Mucosa of gallbladder (tissue), 1 donor: ENCODE measurements around the gene KLHL14. TPM values are rescaled to one million over a fixed set of nuclear protein-coding genes. Genes with fewer than 3 reads are reported as not detected.

Source experiments
- DNase-seq: peaks from one replicate; pipeline ENCODE4 v3.0.0-alpha.2; 2020; ENCODE audit warnings: low spot score
- total RNA-seq: library from RNA; stranded (reverse); gene quantifications from one replicate; pipeline ENCODE4 v1.2.1, GENCODE V29; 2021
- donor health status: DM: no; HTN: no; CAD: no.

KLHL14 gene
- total RNA-seq, 1 donor from 2014 or later = 0.26 TPM

DNA sequence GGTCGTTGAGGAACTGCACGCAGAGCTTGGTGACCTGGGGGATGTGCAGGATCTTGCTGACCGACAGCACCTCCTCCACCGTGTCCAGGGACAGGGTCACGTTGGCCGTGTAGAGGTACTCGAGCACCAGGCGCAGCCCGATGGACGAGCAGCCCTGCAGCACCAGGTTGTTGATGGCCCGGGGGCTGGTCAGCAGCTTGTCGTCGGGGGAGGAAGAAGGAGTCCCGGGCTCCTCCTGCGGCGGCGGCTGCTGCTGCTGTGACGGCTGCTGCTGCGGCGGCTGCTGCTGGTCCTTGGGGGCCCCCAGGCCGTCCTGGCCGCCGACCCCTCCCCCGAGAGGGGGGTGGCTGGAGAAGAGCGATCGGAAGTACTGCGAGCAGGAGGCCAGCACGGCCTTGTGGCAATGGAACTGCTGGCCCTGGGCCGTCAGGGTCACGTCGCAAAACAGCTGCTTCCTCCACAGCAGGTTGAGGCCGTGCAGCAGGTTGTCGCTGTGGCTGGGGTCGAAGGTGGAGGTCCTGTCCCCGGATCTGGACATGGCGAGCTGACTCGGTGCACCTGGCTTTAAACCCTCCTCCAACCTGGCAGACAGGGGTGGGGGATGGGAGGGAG is 2.7 kb downstream of the KLHL14 start:
- DNase-seq = no peak

DNA sequence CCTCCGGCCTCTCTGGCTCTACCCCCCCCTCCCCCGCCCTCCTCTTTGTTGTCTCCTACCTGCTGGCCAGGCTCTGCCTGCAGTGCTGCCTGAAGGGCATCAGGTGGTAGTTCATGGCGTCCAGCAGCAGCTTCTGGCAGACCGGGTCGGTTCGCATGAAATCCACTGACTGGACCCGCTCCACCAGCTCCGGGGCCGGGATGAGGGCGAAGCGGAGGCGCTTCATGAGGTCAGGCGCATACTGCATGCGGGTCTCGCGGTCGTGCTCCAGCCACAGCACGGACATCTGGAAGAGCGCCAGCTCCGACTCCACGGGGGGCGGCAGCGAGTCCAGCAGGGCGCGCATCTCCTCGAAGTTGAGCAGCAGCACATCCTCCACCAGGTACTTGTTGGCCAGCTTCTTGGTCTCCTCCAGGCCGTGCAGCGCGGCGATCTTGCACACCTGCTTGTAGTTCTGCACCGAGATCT is 3.2 kb downstream of the KLHL14 start:
- no peak for DNase-seq

DNA sequence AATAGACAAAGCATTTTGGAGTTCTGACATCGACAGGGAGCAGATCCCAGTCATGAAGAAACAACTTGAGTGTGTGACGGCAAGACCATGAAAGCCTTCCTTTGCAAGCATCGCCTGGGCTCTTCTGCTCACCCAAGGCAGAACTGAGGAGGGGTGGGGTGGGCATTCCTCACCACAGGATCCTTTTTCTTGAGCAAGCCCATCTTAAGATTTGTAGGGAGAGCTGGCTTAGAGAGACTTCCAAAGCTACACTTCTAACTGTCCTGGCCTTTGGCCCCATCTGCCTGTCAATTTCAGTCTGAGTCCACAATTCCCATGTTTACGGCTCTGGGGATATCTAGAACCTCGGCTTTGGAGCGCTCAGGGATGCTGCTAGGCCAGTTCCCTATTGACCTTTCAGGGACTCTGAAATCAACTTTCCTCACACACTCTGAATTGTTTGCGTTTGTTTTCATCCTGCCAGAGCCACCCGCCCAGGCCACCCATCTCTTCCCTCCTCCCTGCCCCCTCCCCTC is 3.7 kb downstream of the KLHL14 start:
- DNase-seq = no peak

DNA sequence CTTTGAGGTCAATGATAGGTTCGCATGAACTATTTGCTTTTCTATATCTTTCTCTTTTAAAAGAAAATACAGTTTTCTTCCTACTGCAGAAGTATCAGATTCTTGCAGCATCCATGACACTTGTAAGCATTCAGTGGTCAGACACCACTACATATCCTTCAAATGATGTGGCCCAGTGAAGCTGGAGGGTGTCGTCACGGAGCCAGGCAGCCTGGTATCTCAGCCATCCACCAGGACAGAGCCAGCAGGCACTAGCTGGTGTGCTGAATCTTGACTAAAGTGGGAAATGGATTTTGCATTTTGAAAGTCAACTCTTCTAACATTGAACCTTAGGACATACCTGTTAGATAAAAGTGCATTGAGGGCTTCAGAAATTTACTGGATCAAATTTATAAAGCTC is 5.4 kb downstream of the KLHL14 start:
- DNase-seq = no peak

DNA sequence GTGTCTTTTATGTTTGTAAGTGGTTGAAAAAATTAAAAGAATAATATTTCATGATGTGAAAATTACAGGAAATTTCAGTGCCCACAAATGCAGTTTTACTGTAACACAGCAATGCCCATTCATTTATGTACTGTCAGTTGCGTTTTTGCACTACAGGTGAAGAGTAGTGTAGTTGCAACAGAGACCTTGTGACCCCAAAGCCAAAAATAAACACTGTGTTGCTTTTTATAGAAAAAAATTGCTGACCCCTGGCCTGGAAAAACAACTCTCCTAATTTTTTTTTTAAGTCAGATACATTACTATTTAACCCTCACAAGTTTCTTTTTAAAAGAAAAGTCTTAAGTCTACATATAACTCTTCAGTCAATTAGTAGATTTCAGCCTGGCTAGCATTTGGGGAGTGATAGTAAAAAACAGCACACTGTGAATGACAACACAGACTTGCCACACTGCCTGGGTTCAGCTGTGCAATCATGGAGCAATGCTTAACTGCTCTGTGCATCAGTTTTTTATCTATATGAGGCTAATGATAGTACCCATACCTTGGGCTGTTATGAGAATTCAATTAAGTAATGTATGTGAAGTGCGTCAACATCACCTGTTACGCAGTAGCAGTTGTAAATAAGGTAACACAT is 8.1 kb downstream of the KLHL14 start:
- no peak for DNase-seq

DNA sequence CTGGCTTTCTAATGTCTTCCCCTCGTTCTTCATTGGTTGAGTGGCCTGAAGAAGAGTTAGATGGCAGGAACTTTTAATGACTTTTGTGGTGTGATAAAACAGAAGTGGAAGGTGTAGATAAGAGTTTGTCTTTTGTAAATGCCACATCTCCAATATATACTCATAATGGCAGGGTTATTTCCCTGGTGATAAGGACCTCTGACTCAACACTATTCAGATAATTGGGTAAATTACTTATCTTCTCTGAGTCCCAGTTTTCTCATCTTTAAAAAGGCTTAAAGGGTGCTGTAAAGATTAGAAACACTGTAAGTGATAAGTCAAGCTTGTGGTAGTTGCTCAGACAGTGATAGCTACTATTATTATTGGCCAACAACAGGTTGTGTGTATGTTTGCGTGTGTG is 9.5 kb downstream of the KLHL14 start:
- no peak for DNase-seq

DNA sequence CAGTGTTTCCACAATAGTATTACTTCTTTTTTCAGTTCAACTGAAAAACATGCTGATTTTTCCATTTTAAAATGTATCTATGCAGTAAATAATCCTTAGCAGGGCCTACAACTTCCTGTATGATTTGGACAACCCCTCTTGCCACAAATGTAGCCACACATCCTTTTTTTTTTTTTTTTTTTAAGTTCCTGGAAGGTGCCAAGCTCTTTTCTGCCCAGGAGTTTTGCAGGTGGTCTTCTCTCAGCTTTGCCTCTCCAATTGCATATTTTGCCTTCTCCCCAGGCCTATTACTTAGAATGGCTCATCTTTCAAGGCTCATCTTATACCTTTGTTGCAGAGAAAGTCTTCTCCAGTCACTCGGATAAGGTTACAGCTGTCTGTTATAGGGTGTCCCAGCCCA is 11.6 kb downstream of the KLHL14 start:
- no peak for DNase-seq

GRCh38 chr18:32760391-32760790 is 12.4 kb downstream of the KLHL14 start:
- no peak for DNase-seq

- no peak for DNase-seq
Measured at GRCh38 chr18:32759611-32760167, 13.1 kb downstream of the KLHL14 start.

- DNase-seq = no peak
Measured at GRCh38 chr18:32754508-32755263, 18.1 kb downstream of the KLHL14 start.

GRCh38 chr18:32753656-32754260 is 19.1 kb downstream of the KLHL14 start:
- no peak for DNase-seq

GRCh38 chr18:32750328-32750727 is 22.5 kb downstream of the KLHL14 start:
- no peak for DNase-seq

DNA sequence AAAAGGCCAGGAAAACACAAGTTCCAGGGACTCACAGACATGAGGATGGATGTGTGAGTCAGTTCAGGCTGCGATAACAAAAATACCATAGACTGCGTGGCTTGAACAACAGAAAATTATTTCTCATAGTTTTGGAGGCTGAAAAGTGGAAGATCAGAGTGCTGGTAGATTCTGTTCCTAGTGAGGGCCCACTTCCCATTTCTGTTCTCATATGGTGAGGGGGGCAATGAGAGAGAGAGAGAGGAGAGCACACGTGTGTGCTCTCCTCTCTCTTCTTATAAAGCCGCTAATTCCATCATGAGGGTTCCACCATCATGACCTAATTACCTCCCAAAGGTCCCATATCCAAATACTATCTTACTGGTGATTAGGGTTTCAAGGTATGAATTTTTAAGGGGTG is 23.0 kb downstream of the KLHL14 start:
- DNase-seq = no peak

DNA sequence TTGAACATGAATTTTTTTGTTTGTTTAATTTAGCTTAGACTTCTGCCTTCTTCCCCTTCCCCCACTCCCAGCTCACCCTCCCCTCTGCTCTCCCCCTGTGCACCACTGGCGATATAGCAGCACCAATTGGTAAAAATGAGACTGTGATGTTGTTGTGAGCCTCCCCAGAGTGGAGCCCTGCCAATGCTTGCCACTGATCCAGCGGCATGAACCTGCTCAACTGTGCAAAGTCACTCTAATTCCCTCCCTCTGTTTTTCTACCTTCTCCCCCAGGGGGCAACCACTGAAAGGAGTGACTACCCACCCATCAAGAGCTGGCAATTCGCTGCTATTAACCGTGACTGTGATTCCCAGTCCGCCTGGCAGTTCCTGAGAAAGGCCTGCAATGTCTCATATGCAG is 30.2 kb downstream of the KLHL14 start:
- no peak for DNase-seq

DNA sequence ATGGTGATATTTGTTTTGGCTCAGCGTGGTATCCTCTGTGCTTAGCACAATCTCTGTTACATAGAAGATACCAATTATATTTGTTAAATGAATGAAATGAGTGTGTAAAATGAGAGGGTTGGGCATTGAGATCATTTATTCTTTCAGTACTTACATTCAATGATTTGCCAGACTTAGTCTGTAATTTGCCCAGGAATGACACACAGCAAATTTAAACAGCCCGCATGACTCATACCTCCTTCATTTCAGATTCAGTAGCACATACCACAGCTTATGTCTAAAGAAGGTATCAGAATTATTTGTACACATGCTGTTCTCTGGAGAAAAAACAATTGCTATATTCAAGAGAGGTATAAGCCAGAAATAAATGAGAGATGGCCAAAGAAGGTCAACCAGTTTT is 37.0 kb downstream of the KLHL14 start:
- DNase-seq = no peak

DNA sequence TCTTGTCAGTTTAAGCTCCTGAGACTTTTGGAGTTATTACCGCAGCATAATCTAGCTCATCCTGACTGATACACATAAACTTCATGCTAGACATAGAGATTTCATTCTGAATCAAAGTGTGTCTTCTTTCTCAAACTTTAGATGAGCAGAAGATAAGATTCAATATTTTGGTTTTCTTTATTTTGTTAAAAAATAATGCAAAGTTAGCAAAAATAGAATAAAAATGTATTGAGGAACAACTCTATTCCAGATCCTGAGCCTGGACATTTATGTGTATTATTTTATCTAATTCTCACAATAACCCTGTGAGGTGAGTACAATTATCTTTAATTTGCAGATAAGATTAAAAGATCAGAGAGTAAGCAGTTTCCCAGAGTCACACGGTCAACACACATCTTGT is 38.4 kb downstream of the KLHL14 start:
- no peak for DNase-seq

- DNase-seq = no peak
Measured at GRCh38 chr18:32732165-32732564, 40.7 kb downstream of the KLHL14 start.

DNA sequence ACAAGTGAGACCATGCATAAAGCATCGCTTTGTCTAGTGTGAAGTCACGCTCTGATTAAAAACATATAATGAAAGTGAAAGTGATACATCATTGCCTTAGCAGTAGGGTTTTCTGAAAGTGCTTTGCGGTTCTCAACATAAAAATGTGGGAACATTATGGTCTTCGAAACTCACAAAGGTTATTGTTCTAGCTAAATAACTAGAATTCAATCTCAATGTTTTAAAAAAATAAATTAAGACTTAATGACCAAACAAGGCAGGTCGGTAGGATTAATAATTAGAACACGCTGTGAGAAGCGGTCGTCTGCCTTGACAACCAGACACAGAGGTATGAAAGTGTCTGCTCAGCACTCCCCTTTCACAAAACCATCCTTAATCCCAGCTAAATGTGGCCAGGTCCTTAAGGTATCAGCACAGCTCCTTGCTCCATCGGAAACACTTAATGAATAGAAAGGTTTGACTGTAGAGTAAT is 42.2 kb downstream of the KLHL14 start:
- no peak for DNase-seq

DNA sequence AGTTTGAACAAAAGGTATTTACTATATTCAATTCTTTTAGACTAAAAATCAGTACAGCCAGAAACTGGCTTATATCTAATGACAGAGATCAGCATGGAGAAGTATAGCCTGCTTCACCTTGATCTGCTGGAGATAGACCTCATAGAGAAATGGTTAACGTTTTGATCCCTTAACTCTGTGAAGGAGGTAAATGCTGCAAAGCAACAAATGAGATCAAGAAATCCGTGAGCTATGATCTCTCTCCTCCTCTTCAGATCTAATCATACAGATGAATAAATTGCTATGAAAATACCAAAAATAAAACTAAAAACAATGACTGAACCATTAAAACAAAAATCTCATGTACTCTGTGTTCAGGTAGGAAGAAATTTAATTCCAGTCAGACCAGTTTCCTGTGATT is 42.8 kb downstream of the KLHL14 start:
- DNase-seq = no peak

GRCh38 chr18:32724071-32724749 is 48.6 kb downstream of the KLHL14 start:
- DNase-seq = no peak

DNA sequence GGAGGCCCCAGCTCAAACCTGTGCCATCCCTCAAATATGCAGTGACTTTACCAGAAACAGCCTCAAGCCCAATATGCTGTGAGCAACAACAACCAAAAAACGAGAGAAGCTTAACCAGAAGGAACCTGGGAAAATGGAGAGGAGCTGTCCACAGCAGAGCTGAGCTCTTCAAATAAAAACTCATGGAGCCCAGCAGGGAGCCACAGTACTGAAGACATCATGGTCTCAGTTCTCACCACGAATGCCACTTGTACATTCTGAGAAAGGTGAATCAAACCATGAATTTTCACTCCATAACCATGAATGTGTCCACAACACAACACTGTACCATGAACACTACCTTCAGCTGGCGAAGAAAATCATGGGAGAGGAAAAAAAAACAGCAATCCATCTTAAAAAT is 50.5 kb downstream of the KLHL14 start:
- DNase-seq = no peak
